GM12872 (cell line): Measurements from ENCODE around the gene EYA4.

Experiments used
- TF ChIP-seq, protein P1 (sequence below): IDR thresholded peaks from 3 replicates; pipeline ENCODE4 v1.5.1; 2011; ENCODE audit warnings: low read depth, mild to moderate bottlenecking, low read length, moderate library complexity; ENCODE audit not compliant: insufficient read depth

The EYA4 gene

DNA sequence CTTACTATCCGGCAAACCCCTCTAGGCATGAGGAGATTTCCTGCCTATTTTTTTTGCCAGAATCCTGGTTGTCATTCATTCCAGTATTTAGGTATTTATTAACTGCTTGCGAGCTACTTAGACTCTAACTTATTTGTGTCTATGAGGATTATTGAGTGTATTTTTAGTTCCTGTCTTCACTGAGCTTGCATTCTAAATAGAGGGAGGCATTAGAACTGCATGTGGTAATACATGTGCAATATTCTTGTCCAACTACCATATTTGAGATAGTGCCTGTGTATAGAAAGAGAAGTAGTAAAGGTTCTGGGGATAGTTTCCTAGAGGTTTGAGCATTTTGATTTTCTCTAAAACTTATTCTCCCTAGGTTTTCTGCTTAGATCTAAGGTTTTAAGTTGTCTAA is 308.9 kb downstream of the EYA4 start:
- TF ChIP-seq, protein P1, sequence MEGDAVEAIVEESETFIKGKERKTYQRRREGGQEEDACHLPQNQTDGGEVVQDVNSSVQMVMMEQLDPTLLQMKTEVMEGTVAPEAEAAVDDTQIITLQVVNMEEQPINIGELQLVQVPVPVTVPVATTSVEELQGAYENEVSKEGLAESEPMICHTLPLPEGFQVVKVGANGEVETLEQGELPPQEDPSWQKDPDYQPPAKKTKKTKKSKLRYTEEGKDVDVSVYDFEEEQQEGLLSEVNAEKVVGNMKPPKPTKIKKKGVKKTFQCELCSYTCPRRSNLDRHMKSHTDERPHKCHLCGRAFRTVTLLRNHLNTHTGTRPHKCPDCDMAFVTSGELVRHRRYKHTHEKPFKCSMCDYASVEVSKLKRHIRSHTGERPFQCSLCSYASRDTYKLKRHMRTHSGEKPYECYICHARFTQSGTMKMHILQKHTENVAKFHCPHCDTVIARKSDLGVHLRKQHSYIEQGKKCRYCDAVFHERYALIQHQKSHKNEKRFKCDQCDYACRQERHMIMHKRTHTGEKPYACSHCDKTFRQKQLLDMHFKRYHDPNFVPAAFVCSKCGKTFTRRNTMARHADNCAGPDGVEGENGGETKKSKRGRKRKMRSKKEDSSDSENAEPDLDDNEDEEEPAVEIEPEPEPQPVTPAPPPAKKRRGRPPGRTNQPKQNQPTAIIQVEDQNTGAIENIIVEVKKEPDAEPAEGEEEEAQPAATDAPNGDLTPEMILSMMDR, result no peak

GRCh38 chr6:133551436-133551835 is 310.3 kb downstream of the EYA4 start:
- TF ChIP-seq, protein P1, result no peak

GRCh38 chr6:133551847-133552341 is 310.7 kb downstream of the EYA4 start:
- TF ChIP-seq, protein P1, result no peak

DNA sequence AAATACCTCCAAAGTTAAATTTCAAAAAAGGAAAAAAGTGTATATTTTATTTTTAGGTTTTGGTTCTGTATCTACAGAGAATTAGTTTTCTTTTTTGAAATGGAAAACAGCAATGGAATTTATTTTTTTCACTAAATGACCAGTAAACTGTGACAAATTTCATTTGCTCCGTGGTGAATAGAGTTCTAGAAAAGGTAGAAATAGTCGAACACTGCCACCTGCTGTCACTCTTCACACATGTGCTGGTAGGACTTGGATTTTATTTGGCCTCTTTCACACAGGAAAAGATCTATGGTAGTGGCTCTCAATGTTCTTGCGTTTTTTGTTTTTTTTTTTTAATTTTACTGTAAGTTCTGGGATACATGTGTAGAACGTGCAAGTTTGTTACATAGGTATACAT is 312.5 kb downstream of the EYA4 start:
- TF ChIP-seq, protein P1, result peak; percentile 54

DNA sequence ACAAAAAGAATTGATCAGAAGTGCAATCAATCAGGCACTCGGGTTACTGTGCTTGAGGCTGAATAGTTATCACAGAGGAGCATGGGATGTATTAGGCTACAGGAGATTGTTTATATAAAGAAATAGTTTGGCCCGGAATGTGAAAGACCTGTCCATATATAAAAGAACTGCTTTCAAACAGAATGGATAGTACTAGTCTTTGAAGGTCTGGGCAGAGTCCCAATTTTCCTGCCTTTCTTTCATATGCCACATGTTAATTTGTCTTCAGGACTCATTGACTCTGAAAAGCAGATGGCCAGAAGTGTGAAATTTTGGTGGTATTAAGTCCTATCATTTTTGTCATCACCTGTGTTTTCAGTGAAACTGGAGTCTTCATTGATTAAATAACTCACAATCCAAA is 314.5 kb downstream of the EYA4 start:
- TF ChIP-seq, protein P1, result no peak

GRCh38 chr6:133559926-133560325 is 318.8 kb downstream of the EYA4 start:
- TF ChIP-seq, protein P1, result no peak

DNA sequence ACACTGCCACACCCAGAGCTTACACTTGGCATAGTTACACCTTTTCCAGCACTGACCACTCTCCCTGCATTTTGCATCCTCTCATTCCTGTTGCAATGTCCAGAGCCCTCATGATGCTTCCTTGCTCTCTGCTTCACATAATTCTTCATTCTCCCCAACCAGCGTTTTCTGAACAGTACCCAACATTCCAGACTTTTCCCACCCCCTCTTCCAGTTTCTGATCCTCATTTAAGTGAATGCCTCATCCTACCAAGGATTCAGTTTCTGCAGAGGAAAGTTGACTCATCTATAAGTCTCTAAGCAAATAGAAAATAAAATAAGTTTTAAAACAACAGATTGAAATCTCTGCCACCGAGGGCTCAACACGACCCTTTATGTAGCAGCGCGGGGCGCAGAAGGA is 326.5 kb downstream of the EYA4 start:
- TF ChIP-seq, protein P1, result no peak
